Stimulated activated CD8-positive, alpha-beta memory T cell treated with anti-CD3 and anti-CD28 coated beads, Interleukin-12 subunit alpha, Interleukin-12 subunit beta, amount 100 ng/mL, for 24 hours (primary cell): ENCODE measurements around the gene PRM2.

Source experiments
- DNase-seq: peaks from one replicate; pipeline ENCODE4 v3.0.0-alpha.2; 2020; ENCODE audit errors: extremely low read depth

Gene PRM2

DNA sequence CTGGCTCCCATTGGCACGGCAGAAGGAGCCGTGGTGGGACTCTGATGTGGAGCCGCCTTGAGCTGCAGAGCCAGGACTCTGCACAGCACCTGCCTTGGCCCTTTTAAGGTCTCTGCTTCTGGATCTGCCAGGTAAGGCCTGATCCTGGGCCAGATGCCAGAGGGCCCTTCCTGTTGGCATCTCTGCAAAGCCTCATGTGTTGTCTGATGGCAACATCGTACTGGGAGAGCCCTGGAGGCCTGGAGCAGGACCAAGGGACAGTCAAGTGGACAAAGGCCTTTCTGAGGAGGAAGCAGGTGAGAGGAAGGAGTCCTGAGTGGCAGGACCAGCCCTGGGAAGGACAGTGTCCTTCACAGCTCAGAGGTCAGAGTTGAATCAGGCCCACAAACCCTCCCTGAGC lies 46.4 kb downstream of the PRM2 start:
- no peak for DNase-seq

- DNase-seq, result no peak
Observed at GRCh38 chr16:11229432-11229831, 46.8 kb downstream of the PRM2 start.

- DNase-seq, result no peak
Observed at GRCh38 chr16:11225677-11226549, 50.4 kb downstream of the PRM2 start.
